ENCODE data around the gene TRIM67. TPM values are rescaled to one million over a fixed set of nuclear protein-coding genes. Genes with fewer than 3 reads are reported as not detected.

TRIM67 gene
- total RNA-seq, 1 donor from 2014 or later, result 0.08 TPM

DNA sequence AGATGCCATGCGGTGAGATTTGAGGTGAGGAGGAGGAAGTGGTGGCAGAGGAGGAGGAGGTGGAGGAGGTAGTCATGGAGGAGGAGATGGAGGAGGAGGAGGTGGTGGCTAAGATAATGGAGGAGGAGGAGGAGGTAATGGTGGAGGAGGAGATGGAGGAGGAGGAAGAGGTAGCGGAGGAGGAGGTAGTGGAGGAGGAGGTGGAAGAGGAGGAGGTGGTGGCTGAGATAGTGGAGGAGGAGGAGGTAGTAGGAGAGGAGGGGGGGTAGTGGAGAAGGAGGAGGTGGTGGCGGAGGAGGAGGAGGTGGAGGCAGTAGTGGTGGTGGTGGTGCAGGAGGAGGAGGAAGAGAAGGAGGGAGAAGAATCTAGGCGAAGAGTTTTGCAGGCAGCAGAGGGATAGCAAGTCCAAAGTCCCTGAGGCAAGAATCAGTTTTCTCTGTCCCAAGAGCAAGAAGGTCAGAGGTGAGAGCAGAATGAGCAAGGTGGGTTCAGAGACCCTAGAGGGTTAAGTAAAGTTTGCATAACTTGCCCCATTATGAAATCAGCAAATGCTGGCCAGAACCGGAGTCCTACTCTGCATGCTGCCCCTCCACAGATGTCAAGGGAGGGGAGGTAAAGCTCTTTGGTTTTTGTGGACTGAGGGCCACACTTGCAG, 40.2 kb downstream of the TRIM67 start:
- H3K36me3 ChIP-seq, result no peaks in the 10 kb centered on the region

GRCh38 chr1:231203259-231204057, 41.6 kb downstream of the TRIM67 start:
- no peak for TF ChIP-seq CTCF (IDR thresholded peaks at IDR 0.05; ENCODE audit: borderline replicate concordance)
- Histone ChIP-seq H3K9me3 (replicated peaks) (no peaks in the 10 kb centered on the region), H3K36me3 (no peaks in the 10 kb centered on the region), H3K27me3 (ENCODE audit: low read depth) (peaks cover 24% of the 10 kb centered on the region), H3K4me1 (no peaks in the 10 kb centered on the region), H3K27ac (replicated peaks) (no peak overlapping the region), H3K4me3 (no peak overlapping the region)
- intact Hi-C loops (cut with micrococcal nuclease), result no loop called here
- DNase-seq, result no peak

More for the DNA sequence above, 40.2 kb downstream of the TRIM67 start:
- peaks cover 30% of the 10 kb centered on the region for H3K27me3 ChIP-seq (ENCODE audit: low read depth)
- no peaks in the 10 kb centered on the region for H3K4me1 ChIP-seq
- H3K4me3 ChIP-seq, result no peak overlapping the region
- H3K9me3 ChIP-seq (replicated peaks), result no peaks in the 10 kb centered on the region
- no peak for DNase-seq
- no peak overlapping the region for H3K27ac ChIP-seq (replicated peaks)
- intact Hi-C loops (cut with micrococcal nuclease), result no loop called here
- TF ChIP-seq CTCF (IDR thresholded peaks at IDR 0.05; ENCODE audit: borderline replicate concordance), result no peak

DNA sequence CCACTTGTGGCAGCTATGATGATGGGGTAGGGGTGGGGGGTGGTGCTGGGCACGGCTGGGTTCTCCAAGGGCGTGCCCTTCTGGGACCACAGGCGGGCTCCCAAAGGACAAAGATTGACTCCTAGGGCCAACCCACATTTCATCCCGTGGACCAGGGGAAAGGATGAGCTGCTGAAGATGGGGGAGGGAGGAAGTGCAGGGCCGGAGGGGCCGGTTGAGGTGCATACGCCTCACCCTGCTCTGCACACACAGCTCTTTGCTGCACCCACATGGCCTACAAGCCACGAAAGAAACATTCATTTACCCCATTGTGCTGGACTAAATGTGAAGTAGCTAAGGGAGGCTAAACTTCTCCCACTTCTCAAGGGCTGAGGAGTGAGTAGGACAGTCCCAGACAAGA, 45.0 kb downstream of the TRIM67 start:
- no peaks in the 10 kb centered on the region for H3K36me3 ChIP-seq
- no peak overlapping the region for H3K27ac ChIP-seq (replicated peaks)
- H3K4me3 ChIP-seq, result no peak overlapping the region
- H3K27me3 ChIP-seq (ENCODE audit: low read depth), result peaks cover 18% of the 10 kb centered on the region
- no peaks in the 10 kb centered on the region for H3K9me3 ChIP-seq (replicated peaks)
- peaks cover 8% of the 10 kb centered on the region for H3K4me1 ChIP-seq
- DNase-seq, result no peak
- intact Hi-C loops (cut with micrococcal nuclease), result no loop called here
- no peak for TF ChIP-seq CTCF (IDR thresholded peaks at IDR 0.05; ENCODE audit: borderline replicate concordance)

DNA sequence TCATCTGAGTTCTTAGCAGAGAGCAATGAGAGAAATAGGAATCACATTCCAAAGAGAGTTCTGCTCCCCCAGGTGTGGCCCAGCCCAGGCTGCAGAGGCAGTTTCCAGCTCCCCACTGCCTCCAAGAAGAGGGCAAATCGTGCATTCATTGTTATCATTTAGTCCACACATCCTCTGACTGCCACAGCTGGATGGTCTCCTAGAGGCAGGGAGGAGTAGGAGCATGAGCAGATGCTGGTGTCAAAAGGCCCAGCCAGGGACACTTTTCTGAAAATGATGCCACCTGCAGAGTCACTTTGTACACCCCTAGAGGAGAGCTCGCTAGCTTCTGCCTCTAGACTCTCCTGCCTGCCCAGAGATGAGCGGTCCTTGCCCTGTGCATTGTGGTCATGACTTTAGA, 45.6 kb downstream of the TRIM67 start:
- H3K27me3 ChIP-seq (ENCODE audit: low read depth), result peaks cover 19% of the 10 kb centered on the region
- DNase-seq, result no peak
- no peaks in the 10 kb centered on the region for H3K9me3 ChIP-seq (replicated peaks)
- H3K27ac ChIP-seq (replicated peaks), result no peak overlapping the region
- no peaks in the 10 kb centered on the region for H3K36me3 ChIP-seq
- H3K4me1 ChIP-seq, result peaks cover 8% of the 10 kb centered on the region
- intact Hi-C loops (cut with micrococcal nuclease), result no loop called here
- H3K4me3 ChIP-seq, result no peak overlapping the region
- no peak for TF ChIP-seq CTCF (IDR thresholded peaks at IDR 0.05; ENCODE audit: borderline replicate concordance)

GRCh38 chr1:231208980-231209379, 47.1 kb downstream of the TRIM67 start:
- TF ChIP-seq CTCF (IDR thresholded peaks at IDR 0.05; ENCODE audit: borderline replicate concordance), result no peak
- no peaks in the 10 kb centered on the region for H3K9me3 ChIP-seq (replicated peaks)
- H3K27ac ChIP-seq (replicated peaks), result no peak overlapping the region
- H3K27me3 ChIP-seq (ENCODE audit: low read depth), result peaks cover 20% of the 10 kb centered on the region
- intact Hi-C loops (cut with micrococcal nuclease), result no loop called here
- H3K36me3 ChIP-seq, result no peaks in the 10 kb centered on the region
- no peak overlapping the region for H3K4me3 ChIP-seq
- peaks cover 8% of the 10 kb centered on the region for H3K4me1 ChIP-seq
- no peak for DNase-seq
